ENCODE data around the gene DISC1.

GRCh38 chr1:231867607-231868006, 241.0 kb downstream of the DISC1 start:
- TF ChIP-seq CTCF (IDR thresholded peaks at IDR 0.05; ENCODE audit: low read depth, low read length) = no peak
- TF ChIP-seq POLR2A (IDR thresholded peaks at IDR 0.05; ENCODE audit: extremely low read depth, insufficient read length) = no peak
- no peak for TF ChIP-seq MAX (IDR thresholded peaks at IDR 0.05; ENCODE audit: low read depth, low read length)

Measured in NB4 (cell line).